ENCODE measurements around the gene ZNF280A. TPM values are rescaled to one million over a fixed set of nuclear protein-coding genes. Genes with fewer than 3 reads are reported as not detected.
A peak's percentile ranks its signal among the peaks of the same experiment; 100 is the strongest.

ZNF280A gene
- total and polyA plus RNA-seq, 9 of the 15 experiments (the other 6 are each of a cell fraction or from before 2014, with no cell fraction given) = 19.0 to 40.8 (median 28.6) TPM

GRCh38 chr22:22463855-22464540 lies 56.1 kb downstream of the ZNF280A start (continued):
- TF ChIP-seq ZNF23 (CRISPR knock-in tag; IDR thresholded peaks at IDR 0.05) (no peak), DACH1 (IDR thresholded peaks at IDR 0.05; ENCODE audit: partially characterized antibody) (no peak), SMARCA5 (IDR thresholded peaks at IDR 0.05) (no peak), STAT5B (CRISPR knock-in tag; IDR thresholded peaks at IDR 0.05) (no peak), YBX1 (IDR thresholded peaks at IDR 0.05) (no peak), CBX8 (IDR thresholded peaks at IDR 0.05; ENCODE audit: borderline replicate concordance, extremely low read depth, low read depth, low read length, poor library complexity, severe bottlenecking) (no peak), CBFA2T2 (conservative IDR thresholded peaks at IDR 0.05) (no peak), MBD1 (CRISPR knock-in tag; IDR thresholded peaks at IDR 0.05) (no peak), MEF2A (IDR thresholded peaks at IDR 0.05; ENCODE audit: control insufficient read depth, low read depth, low read length) (0 out of 2 replicates have a peak, but pooled peaks have one; percentile 14), SP2 (IDR thresholded peaks at IDR 0.05; ENCODE audit: extremely low read depth, low read depth, low read length, poor library complexity, severe bottlenecking) (no peak), ZNF449 (CRISPR knock-in tag; IDR thresholded peaks at IDR 0.05) (no peak), ZNF830 (CRISPR knock-in tag; IDR thresholded peaks at IDR 0.05) (no peak), SETDB1 (IDR thresholded peaks at IDR 0.05; ENCODE audit: low read length) (no peak), SRF (CRISPR knock-in tag; IDR thresholded peaks at IDR 0.05) (peak in 1 of 2 experiments; percentile 67; a peak in 2 of 4 replicates), CREB3 (tag; conservative IDR thresholded peaks at IDR 0.05; ENCODE audit: low read depth) (no peak), SMAD1 (IDR thresholded peaks at IDR 0.05; ENCODE audit: low read depth, low read length, partially characterized antibody) (no peak), SUPT5H (IDR thresholded peaks at IDR 0.05) (no peak), JUND (IDR thresholded peaks at IDR 0.05; ENCODE audit: borderline replicate concordance, low read depth, low read length) (peak; percentile 82), JUND (tag; IDR thresholded peaks at IDR 0.05; ENCODE audit: borderline replicate concordance, low read depth, low read length) (no peak), TRIM28 (IDR thresholded peaks at IDR 0.05) (no peak), MTA3 (IDR thresholded peaks at IDR 0.05; ENCODE audit: borderline replicate concordance) (no peak), ATF6 (CRISPR knock-in tag; IDR thresholded peaks at IDR 0.05) (no peak), SREBF1 (IDR thresholded peaks at IDR 0.05; ENCODE audit: borderline replicate concordance, low read depth, low read length) (no peak), NR2F6 (CRISPR knock-in tag; IDR thresholded peaks at IDR 0.05) (no peak)

Measured in K562 (cell line).